Fibroblast of lung (primary cell): ENCODE results near the gene TLR3.

Experiments used
- CTCF ChIP-seq, 2 donors: IDR thresholded peaks in 1 of 2; conservative IDR thresholded peaks in 1 of 2; 1 replicate in 1 of 2; 2 replicates in 1 of 2; pipeline ENCODE4 v1.5.1; 2011 to 2012; ENCODE audit warnings: low read length in 2 of 2, control low read depth in 1 of 2, inconsistent platforms in 1 of 2, low read depth in 1 of 2, mild to moderate bottlenecking in 1 of 2
- EZH2 ChIP-seq: IDR thresholded peaks from 2 replicates; pipeline ENCODE4 v1.5.1; 2012; ENCODE audit warnings: low read length, control low read depth, mild to moderate bottlenecking; ENCODE audit errors: missing control alignments

GRCh38 chr4:186118582-186118981 lies 49.6 kb downstream of the TLR3 start:
- TF ChIP-seq CTCF (conservative IDR thresholded peaks at IDR 0.05 in 1 of 2, IDR thresholded peaks at IDR 0.05 in 1 of 2; ENCODE audit: low read depth in 1 of 2, low read length in 2 of 2) (no peak), EZH2 (no peak)
